ENCODE measurements around the gene NDUFB4. TPM values are rescaled to one million over a fixed set of nuclear protein-coding genes. Genes with fewer than 3 reads are reported as not detected.
"Not testable (repeated sequence)": the region's sequence is repeated elsewhere in the genome, so short reads cannot be mapped to it uniquely, and the experiment has no call there.

NDUFB4 gene
- total RNA-seq, 1 experiment from 2014 or later = 162 TPM

GRCh38 chr3:120616745-120617144 is 20.6 kb downstream of the NDUFB4 start:
- not testable (repeated sequence) for H2AFZ ChIP-seq (ENCODE audit: low read length); H3K4me2 ChIP-seq (ENCODE audit: low read depth, low read length, poor library complexity, severe bottlenecking); DNase-seq; H3K4me1 ChIP-seq (ENCODE audit: low read length); H3K9ac ChIP-seq (ENCODE audit: low read length); H3K27me3 ChIP-seq (ENCODE audit: low read length); H3K9me2 ChIP-seq (replicated peaks; ENCODE audit: insufficient read depth, low read length); H3K4me3 ChIP-seq (ENCODE audit: low read length); H3K79me2 ChIP-seq (ENCODE audit: low read length); H4K20me1 ChIP-seq (ENCODE audit: insufficient read depth, low read depth, low read length); H3K36me3 ChIP-seq (ENCODE audit: insufficient read depth, low read length); H3K27ac ChIP-seq (ENCODE audit: low read length); H3K9me3 ChIP-seq (ENCODE audit: low read length)

- Histone ChIP-seq H2AFZ (ENCODE audit: low read length) (no peak overlapping the region), H3K4me1 (ENCODE audit: low read length) (no peaks in the 10 kb centered on the region), H3K4me2 (ENCODE audit: low read depth, low read length, poor library complexity, severe bottlenecking) (no peak overlapping the region), H3K36me3 (ENCODE audit: insufficient read depth, low read length) (no peaks in the 10 kb centered on the region), H3K9me3 (ENCODE audit: low read length) (no peaks in the 10 kb centered on the region), H4K20me1 (ENCODE audit: insufficient read depth, low read depth, low read length) (no peaks in the 10 kb centered on the region), H3K9me2 (replicated peaks; ENCODE audit: insufficient read depth, low read length) (no peaks in the 10 kb centered on the region), H3K9ac (ENCODE audit: low read length) (no peak overlapping the region), H3K79me2 (ENCODE audit: low read length) (no peaks in the 10 kb centered on the region), H3K27me3 (ENCODE audit: low read length) (no peaks in the 10 kb centered on the region), H3K27ac (ENCODE audit: low read length) (no peak overlapping the region), H3K4me3 (ENCODE audit: low read length) (no peak overlapping the region)
- DNase-seq = no peak
Measured at GRCh38 chr3:120622457-120622856, 26.3 kb downstream of the NDUFB4 start.

- H3K9ac ChIP-seq (ENCODE audit: low read length) = no peak overlapping the region
- no peak overlapping the region for H3K4me2 ChIP-seq (ENCODE audit: low read depth, low read length, poor library complexity, severe bottlenecking)
Measured at GRCh38 chr3:120622870-120623726, 27.0 kb downstream of the NDUFB4 start.

GRCh38 chr3:120623727-120624093 is 27.6 kb downstream of the NDUFB4 start:
- H3K9me3 ChIP-seq (ENCODE audit: low read length) = no peaks in the 10 kb centered on the region
- H3K79me2 ChIP-seq (ENCODE audit: low read length) = no peaks in the 10 kb centered on the region
- H3K4me2 ChIP-seq (ENCODE audit: low read depth, low read length, poor library complexity, severe bottlenecking) = no peak overlapping the region
- no peaks in the 10 kb centered on the region for H3K9me2 ChIP-seq (replicated peaks; ENCODE audit: insufficient read depth, low read length)
- no peaks in the 10 kb centered on the region for H4K20me1 ChIP-seq (ENCODE audit: insufficient read depth, low read depth, low read length)
- no peaks in the 10 kb centered on the region for H3K27me3 ChIP-seq (ENCODE audit: low read length)
- no peak overlapping the region for H2AFZ ChIP-seq (ENCODE audit: low read length)
- DNase-seq = no peak
- no peak overlapping the region for H3K27ac ChIP-seq (ENCODE audit: low read length)
- no peak overlapping the region for H3K4me3 ChIP-seq (ENCODE audit: low read length)
- H3K36me3 ChIP-seq (ENCODE audit: insufficient read depth, low read length) = no peaks in the 10 kb centered on the region
- no peaks in the 10 kb centered on the region for H3K4me1 ChIP-seq (ENCODE audit: low read length)
- H3K9ac ChIP-seq (ENCODE audit: low read length) = no peak overlapping the region

More at GRCh38 chr3:120622870-120623726, 27.0 kb downstream of the NDUFB4 start:
- peak; percentile 85 for DNase-seq
- Histone ChIP-seq H3K36me3 (ENCODE audit: insufficient read depth, low read length) (no peaks in the 10 kb centered on the region), H3K9me3 (ENCODE audit: low read length) (no peaks in the 10 kb centered on the region), H3K4me3 (ENCODE audit: low read length) (no peak overlapping the region), H3K79me2 (ENCODE audit: low read length) (no peaks in the 10 kb centered on the region), H3K9me2 (replicated peaks; ENCODE audit: insufficient read depth, low read length) (no peaks in the 10 kb centered on the region), H4K20me1 (ENCODE audit: insufficient read depth, low read depth, low read length) (no peaks in the 10 kb centered on the region), H2AFZ (ENCODE audit: low read length) (no peak overlapping the region), H3K4me1 (ENCODE audit: low read length) (no peaks in the 10 kb centered on the region), H3K27ac (ENCODE audit: low read length) (no peak overlapping the region), H3K27me3 (ENCODE audit: low read length) (no peaks in the 10 kb centered on the region)

GRCh38 chr3:120625159-120625586 is 29.0 kb downstream of the NDUFB4 start:
- Histone ChIP-seq H3K27ac (ENCODE audit: low read length) (no peak overlapping the region), H3K9me2 (replicated peaks; ENCODE audit: insufficient read depth, low read length) (no peaks in the 10 kb centered on the region), H3K4me3 (ENCODE audit: low read length) (no peak overlapping the region), H3K36me3 (ENCODE audit: insufficient read depth, low read length) (no peaks in the 10 kb centered on the region), H4K20me1 (ENCODE audit: insufficient read depth, low read depth, low read length) (no peaks in the 10 kb centered on the region), H3K79me2 (ENCODE audit: low read length) (no peaks in the 10 kb centered on the region), H3K9ac (ENCODE audit: low read length) (no peak overlapping the region), H3K27me3 (ENCODE audit: low read length) (no peaks in the 10 kb centered on the region), H3K9me3 (ENCODE audit: low read length) (no peaks in the 10 kb centered on the region), H3K4me2 (ENCODE audit: low read depth, low read length, poor library complexity, severe bottlenecking) (no peak overlapping the region), H2AFZ (ENCODE audit: low read length) (no peak overlapping the region), H3K4me1 (ENCODE audit: low read length) (no peaks in the 10 kb centered on the region)
- no peak for DNase-seq

GRCh38 chr3:120634539-120634938 is 38.4 kb downstream of the NDUFB4 start:
- no peak for DNase-seq
- Histone ChIP-seq H3K27me3 (ENCODE audit: low read length) (no peaks in the 10 kb centered on the region), H4K20me1 (ENCODE audit: insufficient read depth, low read depth, low read length) (no peaks in the 10 kb centered on the region), H3K79me2 (ENCODE audit: low read length) (no peaks in the 10 kb centered on the region), H3K36me3 (ENCODE audit: insufficient read depth, low read length) (no peaks in the 10 kb centered on the region), H3K9me2 (replicated peaks; ENCODE audit: insufficient read depth, low read length) (no peaks in the 10 kb centered on the region), H3K27ac (ENCODE audit: low read length) (no peak overlapping the region), H3K4me2 (ENCODE audit: low read depth, low read length, poor library complexity, severe bottlenecking) (no peak overlapping the region), H2AFZ (ENCODE audit: low read length) (no peak overlapping the region), H3K9ac (ENCODE audit: low read length) (no peak overlapping the region), H3K4me3 (ENCODE audit: low read length) (no peak overlapping the region), H3K9me3 (ENCODE audit: low read length) (no peaks in the 10 kb centered on the region), H3K4me1 (ENCODE audit: low read length) (peaks cover 6% of the 10 kb centered on the region; the same call in 1 of the 2 replicates)

- Histone ChIP-seq H3K4me3 (ENCODE audit: low read length) (no peak overlapping the region), H3K79me2 (ENCODE audit: low read length) (no peaks in the 10 kb centered on the region), H3K4me1 (ENCODE audit: low read length) (peaks cover 5% of the 10 kb centered on the region; the same call in 1 of the 2 replicates), H3K27me3 (ENCODE audit: low read length) (no peaks in the 10 kb centered on the region), H2AFZ (ENCODE audit: low read length) (no peak overlapping the region), H4K20me1 (ENCODE audit: insufficient read depth, low read depth, low read length) (no peaks in the 10 kb centered on the region), H3K9ac (ENCODE audit: low read length) (no peak overlapping the region), H3K36me3 (ENCODE audit: insufficient read depth, low read length) (no peaks in the 10 kb centered on the region), H3K4me2 (ENCODE audit: low read depth, low read length, poor library complexity, severe bottlenecking) (no peak overlapping the region), H3K9me2 (replicated peaks; ENCODE audit: insufficient read depth, low read length) (no peaks in the 10 kb centered on the region), H3K27ac (ENCODE audit: low read length) (no peak overlapping the region), H3K9me3 (ENCODE audit: low read length) (no peaks in the 10 kb centered on the region)
- no peak for DNase-seq
Measured at GRCh38 chr3:120636795-120637401, 40.8 kb downstream of the NDUFB4 start.

GRCh38 chr3:120637851-120638559 is 41.9 kb downstream of the NDUFB4 start:
- Histone ChIP-seq H3K4me2 (ENCODE audit: low read depth, low read length, poor library complexity, severe bottlenecking) (no peak overlapping the region), H3K36me3 (ENCODE audit: insufficient read depth, low read length) (no peaks in the 10 kb centered on the region), H3K79me2 (ENCODE audit: low read length) (no peaks in the 10 kb centered on the region), H3K4me1 (ENCODE audit: low read length) (no peaks in the 10 kb centered on the region), H2AFZ (ENCODE audit: low read length) (peak overlapping the region; percentile 74; the same call in 1 of the 2 replicates), H3K9me3 (ENCODE audit: low read length) (no peaks in the 10 kb centered on the region), H4K20me1 (ENCODE audit: insufficient read depth, low read depth, low read length) (no peaks in the 10 kb centered on the region), H3K9me2 (replicated peaks; ENCODE audit: insufficient read depth, low read length) (no peaks in the 10 kb centered on the region), H3K9ac (ENCODE audit: low read length) (no peak overlapping the region), H3K27ac (ENCODE audit: low read length) (no peak overlapping the region), H3K27me3 (ENCODE audit: low read length) (no peaks in the 10 kb centered on the region), H3K4me3 (ENCODE audit: low read length) (no peak overlapping the region)
- no peak for DNase-seq

Data from Karpas-422 (cell line).